ENCODE data around the gene CAPS.
"Not testable (repeated sequence)": the region's sequence is repeated elsewhere in the genome, so short reads cannot be mapped to it uniquely, and the experiment has no call there.

The CAPS gene

DNA sequence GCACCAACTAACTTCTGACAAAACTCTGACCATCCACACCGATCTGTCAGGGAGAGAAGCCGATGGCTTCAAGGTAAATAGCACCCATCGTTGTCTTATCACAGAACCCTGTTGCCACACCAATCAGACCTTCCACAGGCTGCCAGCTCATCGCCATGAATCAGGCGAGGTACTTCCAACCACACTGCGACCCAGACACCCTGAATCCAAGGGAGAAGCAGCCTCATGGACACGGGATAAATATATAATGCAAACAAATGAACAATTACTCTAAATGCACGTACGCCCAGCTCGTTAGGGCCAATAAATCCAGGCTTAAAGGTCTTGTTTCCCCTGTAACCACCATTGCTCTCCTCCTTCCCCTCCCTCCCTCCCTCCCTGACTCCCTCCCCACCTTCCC lies 43.1 kb downstream of the CAPS start:
- no peak for DNase-seq (ENCODE audit: low read depth)

DNA sequence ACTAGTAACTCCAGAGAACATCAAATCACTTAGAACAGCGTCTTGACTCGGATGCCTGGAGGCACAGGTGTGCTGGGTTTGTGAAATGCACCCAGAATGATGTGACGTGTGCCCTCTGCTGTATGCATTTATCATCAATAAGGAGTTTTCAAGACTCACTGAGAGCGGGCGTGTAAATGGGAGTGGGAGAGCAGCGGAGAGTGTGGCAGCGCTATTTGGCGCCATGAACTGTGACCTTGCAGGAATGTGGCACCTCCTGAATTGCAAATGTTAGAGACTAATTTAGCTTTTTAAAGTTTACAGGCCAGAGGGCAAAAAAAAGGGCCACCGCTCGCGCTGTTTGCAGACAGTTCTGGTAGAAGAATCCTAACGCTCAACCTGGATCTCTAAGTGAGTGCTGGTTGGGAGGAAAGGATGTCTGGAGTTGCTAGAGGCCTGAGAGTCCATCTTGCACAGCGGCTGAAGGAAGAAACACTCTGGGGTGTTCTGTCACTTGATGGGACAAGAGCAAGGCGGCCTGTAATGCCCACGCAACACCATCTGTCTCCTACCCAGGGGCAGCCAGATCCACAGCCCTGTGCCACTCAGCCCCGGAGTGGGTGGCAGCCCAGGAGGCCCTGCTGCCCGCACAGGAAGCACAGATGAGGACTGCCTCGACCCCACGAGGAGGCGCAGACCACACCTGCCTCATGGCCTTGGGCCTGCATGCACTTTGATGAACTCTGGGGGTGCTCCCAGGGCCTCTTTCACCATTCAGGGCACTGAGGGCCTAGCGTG lies 44.2 kb downstream of the CAPS start:
- no peak for DNase-seq (ENCODE audit: low read depth)

DNA sequence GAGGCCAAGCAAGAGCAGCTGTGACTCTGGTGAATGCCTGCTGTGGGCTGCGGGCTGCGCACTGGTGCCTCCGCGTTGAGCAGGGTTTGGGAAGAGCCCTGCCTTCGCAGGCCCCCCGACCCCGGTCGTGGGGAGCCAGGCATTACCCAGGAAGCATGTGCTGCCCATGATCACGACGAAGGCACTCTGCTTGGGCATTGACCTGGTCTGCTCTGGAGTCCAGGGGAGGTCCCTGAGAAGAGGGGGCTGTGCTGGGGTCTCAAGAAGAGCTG lies 44.7 kb downstream of the CAPS start:
- DNase-seq (ENCODE audit: low read depth): no peak

DNA sequence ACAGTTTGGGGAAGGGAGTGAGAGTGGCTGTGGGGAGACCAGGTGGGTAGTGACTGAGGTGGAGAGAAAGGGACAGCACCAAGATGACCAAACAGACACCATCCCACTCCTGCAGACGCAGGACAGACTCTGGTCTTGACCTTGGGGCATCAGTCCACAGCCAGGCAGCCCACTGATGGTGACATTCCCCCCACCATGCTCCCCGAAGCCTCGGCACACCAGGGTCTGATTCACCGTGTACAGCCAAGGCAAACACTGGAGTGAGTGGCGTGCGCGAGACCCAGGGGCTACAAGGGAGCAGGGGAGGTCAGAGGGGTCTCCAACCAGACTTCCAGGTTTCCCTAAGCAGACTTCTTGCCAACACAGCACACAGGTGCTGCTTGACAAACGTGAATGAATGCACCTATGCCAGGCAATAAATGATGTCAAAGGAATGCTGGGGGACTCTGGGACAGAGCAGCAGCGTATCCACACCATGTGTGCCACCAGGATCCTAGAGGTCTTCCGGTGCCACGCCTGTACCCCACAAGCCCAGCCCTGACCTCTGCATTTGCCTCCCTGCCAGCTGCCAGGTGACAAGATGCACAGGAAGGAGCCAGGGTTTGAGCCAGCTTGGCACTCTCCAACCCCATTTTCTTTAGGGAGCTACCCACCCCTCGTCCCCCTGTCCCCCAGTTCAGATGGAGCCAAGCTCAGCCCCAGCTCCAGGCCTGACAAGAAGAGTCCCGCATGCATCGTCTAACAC lies 45.4 kb downstream of the CAPS start:
- DNase-seq (ENCODE audit: low read depth): no peak

DNA sequence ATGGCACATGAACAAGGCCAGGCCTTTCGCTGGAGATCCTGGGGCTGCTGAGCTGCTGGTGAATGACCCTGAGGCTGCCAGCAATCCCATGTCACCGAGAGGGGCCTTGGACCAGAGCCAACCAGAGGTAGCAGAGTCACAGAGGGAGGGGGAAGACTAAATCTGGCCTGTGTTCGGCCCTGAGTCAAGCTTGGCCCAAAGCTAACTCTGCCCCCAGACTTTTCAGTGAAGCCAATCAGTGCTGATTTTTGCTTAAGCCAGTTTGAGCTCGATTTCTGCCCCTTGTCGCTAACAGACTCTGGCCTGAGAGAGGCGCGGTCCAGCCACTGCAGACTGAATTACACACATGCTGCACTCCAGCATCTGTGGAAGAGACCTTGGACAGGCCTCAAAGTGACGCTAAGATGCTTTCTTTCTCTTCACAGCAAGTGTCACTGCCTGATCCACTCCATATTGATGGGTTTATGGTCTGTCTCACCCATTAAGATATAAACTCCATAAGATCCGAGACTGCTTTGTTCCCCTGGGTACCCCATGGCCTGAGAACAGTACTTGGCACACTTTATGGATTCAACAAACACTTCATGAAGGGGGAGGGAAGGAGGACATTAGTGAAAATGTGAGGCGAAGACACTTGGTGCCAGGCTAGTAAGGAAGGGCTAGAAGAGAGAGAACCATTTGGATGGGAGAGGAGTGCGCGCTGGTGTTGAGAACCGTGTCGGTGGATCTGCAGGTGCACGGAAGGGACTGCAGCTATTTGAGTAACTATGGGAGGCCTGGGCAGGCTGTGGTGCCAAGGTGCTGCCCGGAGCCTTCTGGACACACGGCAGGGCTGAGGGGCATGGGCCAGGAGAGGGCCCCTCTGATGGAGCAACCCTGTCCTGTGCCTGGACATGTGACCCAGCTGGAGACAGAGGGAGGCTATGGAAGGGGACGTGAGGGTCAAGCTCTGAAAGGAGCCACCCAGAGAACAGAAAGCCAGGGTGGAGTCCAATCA lies 46.2 kb downstream of the CAPS start:
- DNase-seq (ENCODE audit: low read depth): no peak

DNA sequence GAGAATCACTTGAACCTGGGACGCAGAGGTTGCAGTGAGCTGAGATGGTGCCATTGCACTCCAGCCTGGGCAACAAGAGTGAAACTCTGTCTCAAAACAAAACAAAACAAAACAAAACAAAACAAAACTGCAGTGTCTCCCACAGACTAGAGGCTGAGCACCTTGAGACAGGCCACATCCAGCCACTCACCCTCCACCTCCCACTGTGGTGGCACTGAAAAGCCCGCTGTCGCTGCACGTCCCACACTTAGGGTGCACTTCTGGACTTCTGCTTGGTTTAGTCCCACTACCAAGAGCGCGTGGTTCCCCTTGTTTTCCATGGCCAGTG lies 47.6 kb downstream of the CAPS start:
- not testable (repeated sequence) for DNase-seq (ENCODE audit: low read depth)

DNA sequence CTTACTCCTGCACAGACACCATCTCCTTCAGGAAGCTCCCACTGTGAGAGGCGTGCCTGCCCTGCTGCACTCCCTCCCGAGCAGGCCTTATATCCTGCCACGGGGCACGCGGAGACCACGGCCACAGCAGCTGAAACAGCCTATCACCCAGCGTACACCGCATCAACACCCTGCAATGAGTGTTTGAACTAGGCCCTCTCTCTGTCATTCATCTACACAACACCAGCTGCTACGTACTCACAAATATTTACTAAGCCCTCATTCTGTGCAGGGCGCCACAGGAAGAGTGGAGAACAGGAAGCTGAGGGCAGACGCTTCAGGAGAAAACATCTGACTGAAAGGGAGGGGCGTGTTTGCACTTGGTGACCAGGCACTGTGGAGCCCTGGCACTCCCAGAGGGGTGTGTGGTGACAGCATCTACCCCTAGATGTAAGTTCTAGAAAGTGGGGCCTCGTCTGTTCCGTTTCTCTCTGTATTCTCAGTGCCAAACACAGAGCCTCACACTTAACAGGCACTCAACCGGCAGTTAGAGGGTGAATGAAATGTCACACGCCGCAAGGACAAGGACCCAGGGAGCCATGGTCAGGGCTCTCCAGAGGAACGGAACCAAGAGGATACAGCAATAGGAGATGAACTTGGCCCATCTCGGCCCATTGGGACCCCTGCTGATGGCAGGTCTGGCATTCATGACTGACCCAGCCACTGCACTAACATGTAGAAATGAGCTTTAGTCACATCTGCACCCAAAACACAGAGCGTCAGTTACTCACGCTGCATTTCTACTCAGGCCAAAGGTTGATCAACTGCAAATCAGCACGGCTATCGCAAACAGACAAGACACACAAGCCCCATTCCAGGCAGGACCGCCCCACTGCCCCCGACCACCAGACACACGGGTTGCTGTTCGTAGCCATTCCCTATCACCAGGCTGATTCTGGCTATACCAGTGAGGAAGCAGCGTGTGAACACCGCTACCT lies 48.2 kb downstream of the CAPS start:
- no peak for DNase-seq (ENCODE audit: low read depth)

DNA sequence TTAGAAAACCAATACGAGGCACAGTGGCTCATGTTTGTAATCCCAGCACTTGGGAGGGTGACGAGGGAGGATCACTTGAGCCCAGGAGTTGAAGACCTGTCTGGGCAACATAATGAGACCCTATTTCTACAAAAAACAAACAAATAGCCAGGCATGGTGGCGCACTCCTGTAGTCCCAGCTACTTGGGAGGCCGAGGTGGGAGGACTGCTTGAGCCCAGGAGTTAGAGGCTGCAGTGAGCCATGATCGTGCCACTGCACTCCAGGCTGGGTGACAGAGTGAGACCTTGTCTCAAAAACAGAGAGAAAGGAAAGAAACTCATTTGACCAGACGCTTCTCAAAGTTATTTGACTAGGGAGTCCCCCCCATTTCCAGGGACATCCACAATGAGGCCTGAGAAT lies 49.2 kb downstream of the CAPS start:
- not testable (repeated sequence) for DNase-seq (ENCODE audit: low read depth)

DNA sequence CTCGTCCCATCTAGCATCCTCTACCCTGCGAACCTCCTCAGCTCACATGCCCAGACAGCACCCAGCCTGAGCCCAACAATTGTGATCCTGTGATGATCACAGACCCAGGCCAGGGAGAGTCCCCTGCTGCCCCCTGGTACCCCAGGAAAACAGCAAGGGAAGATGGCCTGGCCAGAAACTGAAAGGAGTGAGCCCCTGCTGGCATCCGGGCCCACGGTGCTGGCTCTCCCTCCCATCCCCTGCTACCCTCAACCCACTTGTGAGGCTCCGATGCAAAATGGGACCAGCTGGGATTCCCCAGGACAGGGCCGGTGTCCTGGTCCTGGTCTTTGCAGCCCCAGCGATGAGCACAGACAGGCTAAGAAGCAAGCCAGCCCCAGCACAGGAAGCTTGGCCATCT lies 49.8 kb downstream of the CAPS start:
- DNase-seq (ENCODE audit: low read depth): no peak

DNA sequence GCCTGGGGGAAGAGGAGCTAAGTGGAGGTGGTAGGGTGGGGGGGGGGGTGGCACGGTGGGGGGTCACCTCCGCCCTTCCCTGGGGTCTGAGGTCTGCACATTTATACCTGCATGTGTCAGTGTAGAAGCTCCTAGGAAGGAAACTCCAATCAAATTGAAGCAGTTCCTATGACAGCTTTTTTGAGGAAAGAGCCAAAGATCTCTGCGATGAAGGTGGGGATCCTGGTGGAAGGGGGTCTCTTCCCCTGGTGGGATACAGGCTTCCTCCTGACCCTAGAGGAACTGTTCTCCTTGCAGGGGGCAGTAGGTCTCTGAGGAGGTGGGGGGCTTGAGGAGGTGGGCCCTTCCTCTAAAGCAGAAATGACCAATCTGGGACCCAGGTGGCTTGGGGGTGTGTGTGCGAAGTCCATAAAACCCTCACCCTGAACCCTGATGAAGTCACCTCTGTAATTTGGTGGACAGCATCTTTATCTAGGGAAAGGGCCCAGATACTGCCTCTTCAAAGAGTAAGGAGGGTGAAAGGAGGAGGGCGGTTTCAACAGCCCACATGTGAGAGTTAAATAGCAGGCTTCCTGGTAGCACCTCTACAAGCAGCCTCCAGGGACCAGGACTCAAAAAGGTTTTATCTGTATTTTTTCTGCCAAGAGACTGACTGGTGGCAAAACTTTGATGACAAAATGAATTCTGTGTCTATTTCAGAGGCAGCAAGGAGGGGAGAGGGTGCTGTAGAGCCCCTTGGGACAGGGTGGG lies 50.9 kb downstream of the CAPS start:
- DNase-seq (ENCODE audit: low read depth): no peak
